Measurements from ENCODE around the gene KRTCAP3.
A peak's percentile ranks its signal among the peaks of the same experiment; 100 is the strongest.

Gene KRTCAP3

DNA sequence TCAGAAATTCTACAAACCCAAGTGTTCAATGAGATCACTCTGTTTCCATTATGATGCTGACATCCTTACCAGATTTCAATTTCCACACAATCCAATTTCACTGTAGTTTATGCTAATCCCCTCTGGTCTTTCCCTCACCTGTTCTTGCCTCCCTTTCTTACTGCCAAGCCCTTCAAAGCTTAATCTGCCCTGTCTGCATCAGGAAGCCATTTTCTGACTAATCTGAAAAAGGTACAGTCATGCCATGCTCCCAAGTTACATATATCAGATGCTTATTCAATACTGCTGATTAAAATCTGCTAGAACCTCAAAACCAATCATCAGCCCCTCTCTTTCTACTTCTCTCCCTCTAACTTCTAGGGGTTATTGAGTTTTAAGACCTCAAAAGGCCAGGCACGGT lies 8.9 kb downstream of the KRTCAP3 start:
- no peaks in the 10 kb centered on the region for H3K9me3 Mint-ChIP-seq
- no peaks in the 10 kb centered on the region for H3K4me1 Mint-ChIP-seq (ENCODE audit: low read depth in 2 of 2)
- no peak for ATAC-seq (replicated peaks)
- H3K36me3 Mint-ChIP-seq (ENCODE audit: insufficient read depth), result no peaks in the 10 kb centered on the region
- H3K27me3 Mint-ChIP-seq, result no peaks in the 10 kb centered on the region
- no peak overlapping the region for H3K27ac Mint-ChIP-seq
- no peak overlapping the region for H3K4me3 Mint-ChIP-seq
- no peak for DNase-seq

GRCh38 chr2:27453968-27454367 lies 11.8 kb downstream of the KRTCAP3 start:
- Mint-ChIP-seq H3K36me3 (ENCODE audit: insufficient read depth) (no peaks in the 10 kb centered on the region), H3K4me1 (ENCODE audit: low read depth in 2 of 2) (no peaks in the 10 kb centered on the region), H3K9me3 (no peaks in the 10 kb centered on the region), H3K27ac (peak overlapping the region in 1 of 2 donors; percentile 71), H3K4me3 (no peak overlapping the region), H3K27me3 (no peaks in the 10 kb centered on the region)
- ATAC-seq (replicated peaks) (no peak), DNase-seq (no peak)

DNA sequence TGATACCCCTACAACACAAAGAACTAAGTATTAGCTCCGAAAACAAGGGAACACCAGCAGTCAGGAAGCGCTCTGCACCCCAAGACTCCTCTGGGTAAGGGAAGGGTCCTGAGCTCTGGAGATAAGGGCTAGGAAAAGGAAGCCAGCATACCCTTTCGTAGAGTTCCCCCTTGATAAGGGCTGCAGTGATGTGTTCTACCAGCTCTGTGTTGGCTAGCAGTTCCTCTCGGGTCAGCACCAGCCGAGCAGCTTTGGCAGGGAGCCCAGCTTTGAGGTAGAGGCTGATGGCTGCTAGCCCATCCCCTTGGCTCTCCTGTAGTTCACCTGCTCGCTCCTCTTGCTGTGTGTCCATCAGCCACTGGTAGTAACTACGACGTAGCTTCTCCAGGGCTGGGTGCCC lies 18.9 kb downstream of the KRTCAP3 start:
- no peak for DNase-seq
- Mint-ChIP-seq H3K4me1 (ENCODE audit: low read depth in 2 of 2) (no peaks in the 10 kb centered on the region), H3K4me3 (no peak overlapping the region), H3K27me3 (no peaks in the 10 kb centered on the region), H3K9me3 (no peaks in the 10 kb centered on the region), H3K36me3 (ENCODE audit: insufficient read depth) (no peaks in the 10 kb centered on the region), H3K27ac (no peak overlapping the region)
- no peak for ATAC-seq (replicated peaks)

DNA sequence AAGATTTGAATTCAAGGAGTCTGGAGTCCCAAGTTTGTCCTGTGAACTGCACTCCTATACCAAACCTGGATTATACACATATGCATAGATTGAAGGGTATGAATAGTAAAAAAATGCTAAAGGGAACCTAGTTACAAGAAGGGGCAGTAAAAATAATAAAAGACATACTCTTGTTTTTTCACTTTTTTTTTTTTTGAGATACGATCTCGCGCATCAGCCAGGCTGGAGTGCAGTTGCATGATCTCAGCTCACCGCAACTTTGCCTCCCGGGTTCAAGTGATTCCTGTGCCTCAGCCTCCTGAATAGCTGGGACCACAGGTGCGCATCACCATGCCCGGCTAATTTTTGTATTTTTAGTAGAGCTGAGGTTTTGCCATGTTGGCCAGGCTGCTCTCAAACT lies 22.3 kb downstream of the KRTCAP3 start:
- no peak for ATAC-seq (replicated peaks)
- Mint-ChIP-seq H3K36me3 (ENCODE audit: insufficient read depth) (no peaks in the 10 kb centered on the region), H3K9me3 (no peaks in the 10 kb centered on the region), H3K4me3 (no peak overlapping the region), H3K27ac (no peak overlapping the region), H3K27me3 (no peaks in the 10 kb centered on the region), H3K4me1 (ENCODE audit: low read depth in 2 of 2) (no peaks in the 10 kb centered on the region)
- DNase-seq, result no peak

DNA sequence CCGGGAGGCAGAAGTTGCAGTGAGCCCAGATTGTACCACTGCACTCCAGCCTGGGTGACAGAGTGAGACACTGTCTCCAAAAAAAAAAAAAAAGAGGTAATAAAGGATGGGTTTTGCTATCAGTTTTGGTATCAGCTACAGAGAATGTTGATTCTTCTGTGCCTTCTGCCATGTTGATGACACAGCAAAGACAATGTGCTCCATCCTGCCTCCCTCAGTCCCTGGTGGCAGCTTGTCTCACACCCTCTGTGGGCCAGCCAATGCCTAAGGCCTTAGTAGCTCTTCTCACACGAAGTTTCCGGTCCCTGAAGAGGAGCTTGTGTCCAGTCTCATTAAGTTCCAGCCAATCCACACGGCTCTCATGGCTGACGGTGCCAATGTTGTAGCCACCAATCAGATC lies 29.8 kb downstream of the KRTCAP3 start:
- H3K36me3 Mint-ChIP-seq (ENCODE audit: insufficient read depth), result peaks cover 8% of the 10 kb centered on the region
- no peaks in the 10 kb centered on the region for H3K4me1 Mint-ChIP-seq (ENCODE audit: low read depth in 2 of 2)
- ATAC-seq (replicated peaks) (no peak), DNase-seq (no peak)
- no peaks in the 10 kb centered on the region for H3K27me3 Mint-ChIP-seq
- H3K9me3 Mint-ChIP-seq, result no peaks in the 10 kb centered on the region
- H3K27ac Mint-ChIP-seq, result no peak overlapping the region
- H3K4me3 Mint-ChIP-seq, result no peak overlapping the region

DNA sequence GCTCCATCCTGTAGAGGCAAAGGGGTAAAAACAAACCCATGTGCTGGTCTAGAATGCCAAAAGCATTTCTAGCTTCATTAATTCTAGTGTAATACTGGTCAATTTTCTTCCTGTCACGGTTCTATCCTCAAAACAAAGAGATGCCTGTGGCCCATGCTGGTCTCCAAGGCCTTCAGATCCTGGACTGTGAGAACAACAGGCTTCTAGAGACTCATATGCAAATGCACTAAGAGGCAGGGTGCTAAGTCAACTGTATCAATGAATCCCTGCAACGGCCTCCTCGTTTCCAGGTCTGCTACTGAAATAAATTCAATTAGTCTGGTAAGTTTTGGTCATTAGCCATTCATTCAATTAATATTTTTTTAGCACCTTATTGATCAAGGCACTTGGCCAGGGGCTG lies 43.3 kb downstream of the KRTCAP3 start:
- no peaks in the 10 kb centered on the region for H3K9me3 Mint-ChIP-seq
- DNase-seq (no peak), ATAC-seq (replicated peaks) (no peak)
- H3K27ac Mint-ChIP-seq, result no peak overlapping the region
- H3K36me3 Mint-ChIP-seq (ENCODE audit: insufficient read depth), result peaks cover 26% of the 10 kb centered on the region
- no peaks in the 10 kb centered on the region for H3K27me3 Mint-ChIP-seq
- H3K4me1 Mint-ChIP-seq (ENCODE audit: low read depth in 2 of 2), result peaks cover 4 to 14% of the 10 kb centered on the region in 2 donors
- no peak overlapping the region for H3K4me3 Mint-ChIP-seq

- ATAC-seq (replicated peaks) (peak; percentile 14), DNase-seq (no peak)
- Mint-ChIP-seq H3K4me1 (ENCODE audit: low read depth in 2 of 2) (peaks cover 4 to 14% of the 10 kb centered on the region in 2 donors), H3K36me3 (ENCODE audit: insufficient read depth) (peaks cover 10% of the 10 kb centered on the region), H3K9me3 (no peaks in the 10 kb centered on the region), H3K27me3 (peaks cover 10 to 11% of the 10 kb centered on the region in 2 donors), H3K27ac (peak overlapping the region; percentile 95 to 97), H3K4me3 (peak overlapping the region; percentile 80 to 84)
Observed at GRCh38 chr2:27489118-27489497, 46.9 kb downstream of the KRTCAP3 start.

- H3K4me1 Mint-ChIP-seq (ENCODE audit: low read depth in 2 of 2), result peaks cover 4 to 16% of the 10 kb centered on the region in 2 donors
- DNase-seq (peak; percentile 98 to 99 (median 98)), ATAC-seq (replicated peaks) (peak; percentile 89)
- H3K9me3 Mint-ChIP-seq, result no peaks in the 10 kb centered on the region
- peak within 1 kb of the TSS; percentile 80 to 84 for H3K4me3 Mint-ChIP-seq
- H3K36me3 Mint-ChIP-seq (ENCODE audit: insufficient read depth), result peaks cover 10% of the 10 kb centered on the region
- H3K27ac Mint-ChIP-seq, result peak within 1 kb of the TSS; percentile 95 to 97
- H3K27me3 Mint-ChIP-seq, result peaks cover 15% of the 10 kb centered on the region in 2 donors
Observed at GRCh38 chr2:27489498-27490397, 47.6 kb downstream of the KRTCAP3 start, which contains the start of gene IFT172. IFT172 (minus strand) TSS chr2:27489743; CDS start chr2:27489653, 90 bp downstream.

DNA sequence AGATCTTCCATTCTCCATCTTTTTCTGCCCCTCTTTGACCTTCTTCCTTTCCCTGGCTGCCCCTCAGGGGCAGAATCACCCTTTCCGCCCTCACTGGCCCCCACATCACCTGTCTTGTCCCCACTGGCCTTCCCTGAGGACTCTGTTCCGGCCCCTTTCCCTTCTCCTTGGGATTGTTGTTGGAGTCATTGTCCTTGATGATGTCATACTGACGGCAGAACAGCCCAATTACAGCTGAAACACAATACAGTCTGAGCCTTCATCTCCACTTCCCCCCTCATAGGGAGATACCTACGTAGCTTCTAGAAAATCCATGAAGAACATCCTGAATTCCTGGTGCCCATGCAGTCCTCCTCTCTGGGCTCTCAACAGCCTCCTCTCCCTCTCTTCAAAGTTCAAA lies 50.4 kb downstream of the KRTCAP3 start:
- Mint-ChIP-seq H3K27ac (no peak overlapping the region), H3K4me1 (ENCODE audit: low read depth in 2 of 2) (peaks cover 13 to 25% of the 10 kb centered on the region in 2 donors), H3K36me3 (ENCODE audit: insufficient read depth) (peaks cover 10% of the 10 kb centered on the region), H3K4me3 (no peak overlapping the region), H3K27me3 (peaks cover 40 to 43% of the 10 kb centered on the region in 2 donors), H3K9me3 (no peaks in the 10 kb centered on the region)
- DNase-seq (no peak), ATAC-seq (replicated peaks) (no peak)

GRCh38 chr2:27493948-27494283 lies 51.7 kb downstream of the KRTCAP3 start:
- no peak for DNase-seq
- Mint-ChIP-seq H3K36me3 (ENCODE audit: insufficient read depth) (peaks cover 10% of the 10 kb centered on the region), H3K27ac (no peak overlapping the region), H3K4me3 (peak overlapping the region; percentile 59 to 66), H3K9me3 (no peaks in the 10 kb centered on the region), H3K4me1 (ENCODE audit: low read depth in 2 of 2) (peaks cover 13 to 24% of the 10 kb centered on the region in 2 donors), H3K27me3 (peaks cover 51 to 56% of the 10 kb centered on the region in 2 donors)
- no peak for ATAC-seq (replicated peaks)
